Measurements from ENCODE around the gene PPP3CB. TPM values are rescaled to one million over a fixed set of nuclear protein-coding genes. Genes with fewer than 3 reads are reported as not detected.
"Not testable (repeated sequence)": the region's sequence is repeated elsewhere in the genome, so short reads cannot be mapped to it uniquely, and the experiment has no call there.

The PPP3CB gene
- total RNA-seq, 2 donors from 2014 or later: 25.7 to 40.5 TPM

DNA sequence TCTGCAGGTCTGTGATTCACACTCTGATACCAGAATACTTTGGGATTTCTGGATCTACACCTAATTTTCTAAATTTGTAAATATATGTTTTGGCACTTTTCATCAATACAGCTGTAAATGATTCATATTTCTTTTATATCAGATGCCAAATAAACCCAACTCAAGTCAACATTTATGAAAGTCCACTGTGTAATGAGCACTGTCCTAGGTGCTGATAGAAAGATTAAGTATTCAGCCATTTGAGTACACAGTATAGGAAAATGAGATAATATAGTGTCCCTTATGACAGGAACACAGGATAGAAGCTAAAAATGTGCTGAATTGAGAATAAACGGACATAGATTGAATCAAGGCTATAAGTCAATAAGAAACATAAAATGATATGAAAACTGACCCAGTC lies 88.3 kb downstream of the PPP3CB start:
- DNase-seq (ENCODE audit: low spot score in 2 of 2) (no peak), ATAC-seq (no peak)
- no peaks in the 10 kb centered on the region for H3K9me3 Mint-ChIP-seq
- H3K27ac Mint-ChIP-seq: no peak overlapping the region
- H3K36me3 Mint-ChIP-seq: peaks cover 5 to 6% of the 10 kb centered on the region in 2 donors

DNA sequence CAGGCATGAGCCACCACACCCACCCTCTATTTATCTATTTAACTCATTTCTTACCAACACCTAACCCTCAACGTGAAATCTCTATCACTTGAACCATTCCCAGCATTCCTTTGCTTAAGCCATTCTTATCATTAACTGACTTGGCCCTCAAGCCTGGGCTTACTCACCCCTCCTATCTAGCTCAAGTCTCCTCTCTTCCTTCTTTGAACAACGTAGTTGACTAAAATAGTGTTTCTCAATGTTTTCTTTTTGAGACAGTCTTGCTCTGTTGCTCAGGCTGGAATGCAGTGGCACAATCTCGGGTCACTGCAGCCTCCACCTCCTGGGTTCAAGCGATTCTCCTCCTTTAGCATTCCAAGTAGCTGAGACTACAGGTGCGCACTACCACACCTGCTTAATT lies 89.0 kb downstream of the PPP3CB start:
- Mint-ChIP-seq H3K27ac (peak overlapping the region in 1 of 2 donors; percentile 44), H3K9me3 (no peaks in the 10 kb centered on the region), H3K36me3 (peaks cover 5 to 6% of the 10 kb centered on the region in 2 donors)
- no peak for DNase-seq (ENCODE audit: low spot score in 2 of 2)
- no peak for ATAC-seq

DNA sequence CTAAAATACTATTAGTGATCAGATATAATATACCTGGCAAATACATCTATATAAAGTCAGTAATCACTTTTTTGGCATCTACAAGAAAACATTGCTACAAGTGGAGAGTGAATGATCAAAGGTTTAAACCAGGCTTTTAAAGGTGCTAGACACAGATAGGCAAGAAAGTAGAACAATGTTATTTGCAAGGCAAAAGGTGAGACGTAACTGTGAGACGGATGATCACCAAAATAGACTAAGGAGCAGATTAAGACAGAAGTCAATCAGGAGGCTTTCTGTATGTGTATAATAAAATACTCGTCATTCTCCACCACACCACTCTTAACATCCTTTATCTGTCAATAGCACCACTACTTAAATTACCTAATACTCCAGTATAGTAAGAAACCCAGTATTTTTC lies 90.3 kb downstream of the PPP3CB start:
- ATAC-seq: no peak
- no peaks in the 10 kb centered on the region for H3K9me3 Mint-ChIP-seq
- peaks cover 0 to 6% of the 10 kb centered on the region in 2 donors for H3K36me3 Mint-ChIP-seq
- H3K27ac Mint-ChIP-seq: no peak overlapping the region
- no peak for DNase-seq (ENCODE audit: low spot score in 2 of 2)

DNA sequence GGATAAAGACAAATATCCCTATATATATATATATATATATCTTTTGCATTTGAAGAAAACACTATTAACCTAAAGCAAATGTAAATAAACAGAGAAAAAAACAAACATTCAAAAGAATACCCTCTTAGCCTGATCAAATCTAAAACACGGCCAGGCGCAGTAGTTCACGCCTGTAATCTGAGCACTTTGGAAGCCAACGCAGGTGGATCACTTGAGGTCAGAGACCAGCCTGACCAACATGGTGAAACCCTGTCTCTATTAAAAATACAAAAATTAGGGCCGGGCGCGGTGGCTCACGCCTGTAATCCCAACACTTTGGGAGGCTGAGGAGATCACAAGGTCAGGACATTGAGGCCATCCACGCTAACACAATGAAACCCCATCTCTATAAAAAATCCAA lies 91.1 kb downstream of the PPP3CB start:
- Mint-ChIP-seq H3K9me3 (no peaks in the 10 kb centered on the region), H3K27ac (no peak overlapping the region), H3K36me3 (peaks cover 0 to 6% of the 10 kb centered on the region in 2 donors)
- ATAC-seq (no peak), DNase-seq (ENCODE audit: low spot score in 2 of 2) (no peak)

- Mint-ChIP-seq H3K27ac (no peak overlapping the region), H3K36me3 (no peaks in the 10 kb centered on the region), H3K9me3 (no peaks in the 10 kb centered on the region)
- DNase-seq (ENCODE audit: low spot score in 2 of 2) (no peak), ATAC-seq (no peak)
Measured at GRCh38 chr10:73401636-73402035, 94.2 kb downstream of the PPP3CB start.

GRCh38 chr10:73399063-73399462 lies 96.8 kb downstream of the PPP3CB start:
- Mint-ChIP-seq H3K27ac (no peak overlapping the region), H3K36me3 (peaks cover 7 to 18% of the 10 kb centered on the region in 2 donors), H3K9me3 (no peaks in the 10 kb centered on the region)
- no peak for ATAC-seq
- DNase-seq (ENCODE audit: low spot score in 2 of 2): no peak

DNA sequence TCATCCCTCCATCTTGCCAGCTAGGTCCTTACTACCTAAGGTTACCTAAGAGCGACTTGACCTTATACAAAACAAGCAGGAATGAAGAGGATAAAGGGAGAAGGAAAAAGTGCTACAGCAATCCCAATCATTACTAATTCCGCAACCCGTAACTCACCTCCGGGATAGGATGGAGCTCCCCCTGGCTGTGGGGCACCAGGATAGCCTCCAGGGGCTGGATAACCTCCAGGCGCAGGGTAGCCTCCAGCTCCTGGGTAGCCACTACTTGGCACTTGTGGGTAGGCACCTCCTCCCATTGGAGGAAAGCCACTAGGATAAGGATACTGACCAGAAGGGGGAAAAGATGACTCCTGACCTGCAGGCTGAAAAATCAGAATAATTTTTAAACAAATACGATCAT lies 97.8 kb downstream of the PPP3CB start:
- Mint-ChIP-seq H3K9me3 (no peaks in the 10 kb centered on the region), H3K27ac (no peak overlapping the region), H3K36me3 (peaks cover 7 to 27% of the 10 kb centered on the region in 2 donors)
- no peak for DNase-seq (ENCODE audit: low spot score in 2 of 2)
- no peak for ATAC-seq

DNA sequence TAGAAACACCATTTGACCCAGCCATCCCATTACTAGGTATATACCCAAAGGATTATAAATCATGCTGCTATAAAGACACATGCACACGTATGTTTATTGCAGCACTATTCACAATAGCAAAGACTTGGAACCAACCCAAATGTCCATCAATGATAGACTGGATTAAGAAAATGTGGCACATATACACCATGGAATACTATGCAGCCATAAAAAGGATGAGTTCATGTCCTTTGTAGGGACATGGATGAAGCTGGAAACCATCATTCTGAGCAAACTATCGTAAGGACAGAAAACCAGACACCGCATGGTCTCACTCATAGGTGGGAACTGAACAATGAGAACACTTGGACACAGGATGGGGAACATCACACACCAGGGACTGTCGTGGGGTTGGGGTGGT lies 101.5 kb downstream of the PPP3CB start:
- H3K36me3 Mint-ChIP-seq: peaks cover 16 to 48% of the 10 kb centered on the region in 2 donors
- not testable (repeated sequence) for H3K9me3 Mint-ChIP-seq; DNase-seq (ENCODE audit: low spot score in 2 of 2); H3K27ac Mint-ChIP-seq; ATAC-seq

DNA sequence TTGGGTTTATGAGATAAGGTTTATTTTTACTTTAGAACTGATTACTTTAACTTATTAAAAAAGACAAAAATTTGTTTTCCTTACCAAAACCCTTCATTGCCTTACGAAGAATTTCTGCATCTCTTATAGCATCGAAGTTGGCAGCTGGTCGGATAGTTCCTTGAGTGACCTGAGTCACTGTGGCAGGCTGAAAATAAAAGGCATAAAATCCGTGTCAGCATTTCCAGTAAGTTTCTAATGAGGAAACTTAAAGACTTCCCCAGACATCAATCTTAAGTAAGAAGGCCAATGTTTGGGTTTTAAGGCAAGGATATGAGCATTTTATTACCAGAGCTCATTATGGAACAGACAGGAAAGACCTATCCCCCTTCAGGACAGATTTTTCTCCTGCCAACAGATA lies 107.6 kb downstream of the PPP3CB start:
- peaks cover 9 to 23% of the 10 kb centered on the region in 2 donors for H3K36me3 Mint-ChIP-seq
- no peaks in the 10 kb centered on the region for H3K9me3 Mint-ChIP-seq
- no peak for DNase-seq (ENCODE audit: low spot score in 2 of 2)
- no peak for ATAC-seq
- no peak overlapping the region for H3K27ac Mint-ChIP-seq

GRCh38 chr10:73386583-73386982 lies 109.2 kb downstream of the PPP3CB start:
- H3K27ac Mint-ChIP-seq: no peak overlapping the region
- no peak for ATAC-seq
- peaks cover 4 to 10% of the 10 kb centered on the region in 2 donors for H3K36me3 Mint-ChIP-seq
- no peaks in the 10 kb centered on the region for H3K9me3 Mint-ChIP-seq
- DNase-seq (ENCODE audit: low spot score in 2 of 2): no peak

Other genes starting within 250 kb of the PPP3CB start
- 10 to 100 TPM; 45.9 to 87.0 TPM for gene DNAJC9, start 248.8 kb downstream of the PPP3CB start, total RNA-seq
- 100 to 1,000 TPM in 1 of 2 donors, 10 to 100 TPM in 1; 99.4 to 125 TPM for gene MRPS16, start 243.4 kb downstream of the PPP3CB start, total RNA-seq
- gene CFAP70, start 137.2 kb downstream of the PPP3CB start, total RNA-seq: 1 to 10 TPM in 1 of 2 donors, under 1 TPM in 1; 0.36 to 1.2 TPM
- gene ANXA7, start 82.0 kb downstream of the PPP3CB start, total RNA-seq: 100 to 1,000 TPM; 104 to 153 TPM
- 1 to 10 TPM; 2.3 to 3.7 TPM for gene MSS51, start 62.5 kb downstream of the PPP3CB start, total RNA-seq
- 1 to 10 TPM; 4.6 to 6.2 TPM for gene USP54, start 95.3 kb upstream of the PPP3CB start, total RNA-seq
- gene MYOZ1, start 145.4 kb upstream of the PPP3CB start, total RNA-seq: not detected
- gene SYNPO2L, start 160.0 kb upstream of the PPP3CB start, total RNA-seq: not detected
- gene AGAP5, start 202.1 kb upstream of the PPP3CB start, total RNA-seq: 10 to 100 TPM in 1 of 2 donors, 1 to 10 TPM in 1; 5.5 to 10.3 TPM
- 100 to 1,000 TPM; 101 TPM for gene SEC24C, start 248.3 kb upstream of the PPP3CB start, total RNA-seq

Measured in activated naive CD4-positive, alpha-beta T cell treated with anti-CD3 and anti-CD28 coated beads, Interleukin-2, amount 50 U/mL, for 72 hours (primary cell).